A673 (cell line): ENCODE data around the gene SFXN5.

ENCODE experiments used
- EZH2 ChIP-seq: fragments of 200-600 bp; sonication (generic); IDR thresholded peaks from 2 replicates; pipeline ENCODE4 v1.6.1; 2017; ENCODE audit warnings: borderline replicate concordance, low read depth, mild to moderate bottlenecking, mixed read lengths, antibody characterized with exemption, low read length; ENCODE audit not compliant: poor library complexity, severe bottlenecking
- TF ChIP-seq, protein P1 (sequence below): fragments of 300-800, 200-600 bp; sonication (generic); conservative IDR thresholded peaks from 2 replicates; pipeline ENCODE4 v1.5.1; 2017; ENCODE audit warnings: low read depth, mild to moderate bottlenecking, antibody characterized with exemption, low read length, moderate library complexity, mixed read lengths

DNA sequence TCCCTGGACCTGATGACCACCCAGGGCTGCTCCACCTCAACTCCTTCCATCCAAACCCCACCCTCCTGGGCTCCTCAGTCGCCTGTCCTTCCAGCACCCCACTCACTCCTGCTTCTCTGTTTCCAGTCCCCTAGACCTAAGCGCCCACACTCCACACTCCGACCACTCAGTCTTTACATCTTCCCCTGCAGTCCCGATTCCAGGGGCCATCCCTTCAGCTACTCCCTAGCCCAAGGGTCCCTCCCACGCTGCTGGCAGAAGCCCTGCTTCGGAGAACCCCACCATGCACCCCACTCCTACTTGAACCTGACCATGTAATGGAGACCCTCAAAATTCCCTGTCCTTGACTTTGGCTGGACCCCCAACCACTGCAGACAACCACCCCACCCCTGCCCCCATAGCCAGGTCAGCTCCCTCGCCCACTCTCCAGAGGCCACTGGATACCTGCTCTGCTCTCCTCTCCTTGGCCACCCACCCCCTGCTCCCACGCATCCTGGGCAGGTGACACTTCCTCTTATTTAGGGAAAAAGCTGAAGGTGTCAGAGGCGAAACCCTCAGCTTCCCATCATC, 126.0 kb downstream of the SFXN5 start:
- TF ChIP-seq, protein P1, sequence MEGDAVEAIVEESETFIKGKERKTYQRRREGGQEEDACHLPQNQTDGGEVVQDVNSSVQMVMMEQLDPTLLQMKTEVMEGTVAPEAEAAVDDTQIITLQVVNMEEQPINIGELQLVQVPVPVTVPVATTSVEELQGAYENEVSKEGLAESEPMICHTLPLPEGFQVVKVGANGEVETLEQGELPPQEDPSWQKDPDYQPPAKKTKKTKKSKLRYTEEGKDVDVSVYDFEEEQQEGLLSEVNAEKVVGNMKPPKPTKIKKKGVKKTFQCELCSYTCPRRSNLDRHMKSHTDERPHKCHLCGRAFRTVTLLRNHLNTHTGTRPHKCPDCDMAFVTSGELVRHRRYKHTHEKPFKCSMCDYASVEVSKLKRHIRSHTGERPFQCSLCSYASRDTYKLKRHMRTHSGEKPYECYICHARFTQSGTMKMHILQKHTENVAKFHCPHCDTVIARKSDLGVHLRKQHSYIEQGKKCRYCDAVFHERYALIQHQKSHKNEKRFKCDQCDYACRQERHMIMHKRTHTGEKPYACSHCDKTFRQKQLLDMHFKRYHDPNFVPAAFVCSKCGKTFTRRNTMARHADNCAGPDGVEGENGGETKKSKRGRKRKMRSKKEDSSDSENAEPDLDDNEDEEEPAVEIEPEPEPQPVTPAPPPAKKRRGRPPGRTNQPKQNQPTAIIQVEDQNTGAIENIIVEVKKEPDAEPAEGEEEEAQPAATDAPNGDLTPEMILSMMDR: no peak
- no peak for TF ChIP-seq EZH2
